ENCODE results near the gene TANC1.

The TANC1 gene

DNA sequence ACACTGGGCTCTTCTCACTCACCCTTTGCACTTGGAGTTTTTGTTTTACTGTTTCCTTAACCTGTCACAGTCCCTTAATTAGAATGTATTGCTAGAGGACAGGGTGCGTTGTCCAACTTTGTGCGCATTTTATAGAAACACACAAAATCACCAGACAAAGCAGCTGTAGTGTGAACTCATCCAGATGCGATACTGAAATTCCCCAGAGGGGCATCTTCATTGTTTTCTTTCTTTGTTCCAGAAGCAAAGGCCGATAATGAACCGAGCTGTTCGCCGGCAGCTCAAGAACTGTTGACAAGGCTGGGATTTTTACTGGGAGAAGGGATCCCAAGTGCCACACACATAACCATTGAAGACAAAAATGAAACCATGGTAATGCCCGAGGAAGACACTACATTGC, 180.5 kb downstream of the TANC1 start:
- no peak for DNase-seq

DNA sequence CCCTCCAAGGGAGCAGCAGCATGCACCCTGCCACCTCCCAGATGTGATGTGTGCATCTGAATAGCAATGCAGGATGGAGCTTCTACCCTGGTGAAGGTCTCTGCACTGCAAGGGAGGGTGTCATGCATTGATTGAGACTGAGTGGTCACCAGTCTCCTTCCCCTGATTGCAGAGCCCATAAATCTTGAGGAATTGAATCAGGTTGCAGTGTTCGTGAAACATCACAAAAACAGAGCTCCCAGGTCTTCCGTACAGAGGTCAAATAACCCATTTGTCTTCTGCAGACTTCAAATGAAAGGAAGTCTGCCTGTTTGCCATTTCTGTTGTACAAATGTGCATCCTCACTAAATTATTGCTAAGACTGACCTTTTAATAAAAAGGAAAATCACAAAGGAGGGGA, 181.3 kb downstream of the TANC1 start:
- DNase-seq: no peak

DNA sequence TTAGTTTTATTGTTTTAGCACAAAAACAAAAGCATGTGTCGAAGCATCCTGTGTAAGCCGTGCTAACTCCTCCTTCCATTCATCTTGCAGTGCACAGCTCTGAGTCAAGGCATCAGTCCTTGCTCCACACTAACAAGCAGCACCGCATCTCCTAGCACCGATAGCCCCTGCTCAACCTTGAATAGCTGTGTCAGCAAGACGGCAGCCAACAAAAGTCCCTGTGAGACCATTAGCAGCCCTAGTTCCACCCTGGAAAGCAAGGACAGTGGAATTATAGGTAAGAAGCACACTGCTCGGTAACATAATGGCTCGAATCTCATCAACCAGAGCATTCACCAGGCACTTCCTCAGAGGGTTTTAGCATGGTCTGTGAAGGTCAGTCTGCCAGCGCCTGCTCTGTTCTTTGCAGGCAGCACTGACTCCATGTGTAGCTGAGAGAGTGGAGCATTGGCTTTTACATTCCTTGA, 181.9 kb downstream of the TANC1 start:
- no peak for DNase-seq

DNA sequence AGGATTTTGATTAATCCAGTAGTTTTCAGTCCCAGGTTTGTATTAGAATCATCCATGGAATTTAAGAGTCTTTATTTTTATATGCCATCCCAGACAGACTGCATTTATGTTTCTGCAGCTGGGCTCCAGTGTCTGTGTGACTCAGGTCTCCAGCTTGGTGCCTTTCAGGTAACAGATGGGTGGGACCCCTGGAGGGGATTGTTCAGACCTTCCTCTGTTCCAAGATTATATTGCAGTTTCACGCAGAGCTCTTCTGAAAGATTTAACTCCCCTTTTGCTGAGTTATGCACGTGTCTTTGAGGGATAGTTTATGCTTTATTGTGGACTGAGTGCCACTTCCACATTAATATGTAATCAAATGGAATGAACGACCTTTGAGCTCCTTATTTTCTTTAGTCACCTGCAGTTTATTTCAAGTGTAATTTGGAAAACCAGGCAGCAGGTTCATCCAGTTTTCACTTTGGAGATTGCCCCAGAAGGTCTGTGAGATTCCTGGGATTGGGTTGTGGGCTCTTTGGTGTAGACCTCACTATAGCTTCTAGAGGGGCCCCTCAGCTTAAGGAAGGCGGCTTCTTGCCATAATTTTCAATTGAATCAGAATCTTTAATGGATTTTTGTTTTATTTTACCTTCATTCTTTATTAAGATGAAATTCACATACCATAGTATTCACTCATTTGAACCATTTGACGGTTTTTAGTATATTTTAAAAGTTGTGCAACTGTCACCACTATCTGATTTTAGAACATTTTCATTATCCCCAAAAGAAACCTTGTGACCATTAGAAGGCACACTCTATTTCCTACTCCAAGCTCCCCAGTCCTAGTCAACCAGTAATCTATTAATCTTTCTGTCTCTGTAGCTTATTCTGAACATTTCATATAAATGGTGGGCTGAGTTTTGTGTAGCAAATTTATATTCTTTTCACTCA, 183.0 kb downstream of the TANC1 start:
- no peak for DNase-seq

DNA sequence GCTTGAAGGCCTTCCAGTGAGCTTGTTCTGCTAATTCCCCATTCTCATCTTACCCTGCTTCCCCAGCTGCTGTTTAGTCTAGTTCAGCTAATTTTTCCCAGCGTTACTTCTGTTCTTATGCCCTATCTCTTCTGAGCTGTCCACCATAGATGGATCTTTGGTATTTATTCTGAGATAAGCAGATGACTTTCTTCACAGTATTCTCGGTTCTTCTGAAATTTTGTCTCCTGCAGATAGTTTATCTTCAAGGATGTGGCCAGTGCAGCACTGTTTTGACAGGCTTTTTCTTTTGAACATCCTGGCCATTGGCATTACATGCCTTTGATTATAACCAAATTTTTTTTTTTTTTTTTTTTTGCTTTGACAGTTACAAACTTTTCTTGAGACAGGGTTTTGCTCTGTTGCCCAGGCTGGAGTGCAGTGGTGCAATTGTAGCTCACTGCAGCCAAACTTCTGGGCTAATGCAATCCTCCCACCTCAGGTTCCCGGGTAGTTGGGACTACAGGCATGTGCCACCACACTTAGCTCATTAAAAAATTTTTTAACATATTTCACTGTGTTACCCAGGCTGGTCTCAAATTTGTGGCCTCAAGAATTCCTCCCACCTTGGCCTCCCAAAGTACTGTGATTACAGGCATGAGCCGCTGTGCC, 183.8 kb downstream of the TANC1 start:
- no peak for DNase-seq

DNA sequence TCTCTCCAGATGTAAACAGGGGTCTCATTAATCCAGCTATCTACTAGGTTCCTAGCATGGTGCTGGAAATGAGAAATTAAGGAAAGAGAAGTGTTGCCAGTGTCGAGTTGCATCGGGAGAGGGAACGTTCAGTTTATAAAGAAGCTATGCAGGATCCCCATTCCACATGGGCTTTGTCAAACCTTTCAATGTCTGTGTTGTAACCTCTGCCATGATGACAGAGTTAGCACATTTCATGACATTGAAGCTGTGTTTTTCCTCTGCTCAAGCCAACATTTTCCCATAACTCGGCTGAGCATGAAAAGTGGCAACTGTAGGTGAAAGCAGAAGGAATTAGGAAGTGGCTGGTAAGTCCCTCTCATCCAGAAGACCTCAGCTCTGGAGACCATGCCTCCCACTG, 184.6 kb downstream of the TANC1 start:
- no peak for DNase-seq

DNA sequence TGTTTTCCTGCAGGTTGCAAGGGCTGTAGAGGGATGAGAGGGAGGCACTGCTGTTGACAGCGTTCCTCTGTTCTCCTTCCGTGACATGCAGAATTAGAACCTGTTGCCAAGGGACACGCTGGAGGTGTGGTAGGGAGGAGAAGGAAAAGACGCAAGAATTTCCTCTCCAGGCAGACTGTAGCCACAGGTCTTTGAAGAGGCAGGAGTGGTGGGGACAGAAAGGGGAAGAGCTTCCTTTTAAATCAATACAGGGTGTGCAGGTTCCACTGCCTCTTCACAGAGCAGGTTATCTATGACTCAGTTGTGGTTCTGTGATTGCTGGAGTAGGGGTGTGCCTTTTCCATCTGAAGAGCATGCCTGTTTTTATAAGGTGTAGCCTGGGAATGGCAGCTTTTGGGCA, 185.0 kb downstream of the TANC1 start:
- DNase-seq: no peak

DNA sequence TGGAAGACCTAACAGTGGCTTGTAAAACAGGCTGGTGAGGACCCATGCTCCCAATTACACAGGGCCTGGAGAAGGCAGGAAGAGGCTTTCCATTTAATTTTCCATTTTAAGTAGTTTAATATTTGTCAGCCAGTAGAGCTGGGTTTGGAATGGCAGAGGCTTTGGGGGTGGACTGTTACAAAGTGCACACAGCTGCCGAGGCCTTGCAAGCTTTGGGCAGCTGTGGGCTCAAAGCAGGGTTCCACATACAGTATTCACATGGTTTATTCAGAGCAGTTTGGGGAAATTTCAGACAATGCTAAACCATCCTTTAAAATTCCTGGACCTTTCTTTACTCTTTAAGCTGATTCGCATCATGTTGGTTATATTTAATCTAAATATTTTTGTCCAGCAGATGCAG, 185.5 kb downstream of the TANC1 start:
- DNase-seq: no peak

DNA sequence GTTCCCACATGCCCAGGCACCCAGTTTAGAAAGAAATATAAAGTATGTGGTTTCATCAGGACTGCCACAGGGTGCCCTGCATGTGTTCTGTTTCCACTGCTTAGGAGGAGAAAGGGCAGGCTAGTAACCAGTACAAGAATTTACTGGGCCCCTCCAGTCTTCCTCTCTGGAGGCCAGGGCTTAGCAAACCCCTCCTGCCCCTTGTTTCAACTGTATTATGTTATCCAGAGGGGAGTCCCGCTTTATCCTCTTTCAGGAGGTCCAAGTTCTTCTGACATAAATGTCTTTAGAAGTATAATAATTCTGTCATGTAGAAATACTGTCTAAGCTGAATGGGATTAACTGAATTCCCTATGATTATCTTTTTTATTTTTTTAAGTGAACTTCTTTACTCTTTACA, 185.9 kb downstream of the TANC1 start:
- no peak for DNase-seq

DNA sequence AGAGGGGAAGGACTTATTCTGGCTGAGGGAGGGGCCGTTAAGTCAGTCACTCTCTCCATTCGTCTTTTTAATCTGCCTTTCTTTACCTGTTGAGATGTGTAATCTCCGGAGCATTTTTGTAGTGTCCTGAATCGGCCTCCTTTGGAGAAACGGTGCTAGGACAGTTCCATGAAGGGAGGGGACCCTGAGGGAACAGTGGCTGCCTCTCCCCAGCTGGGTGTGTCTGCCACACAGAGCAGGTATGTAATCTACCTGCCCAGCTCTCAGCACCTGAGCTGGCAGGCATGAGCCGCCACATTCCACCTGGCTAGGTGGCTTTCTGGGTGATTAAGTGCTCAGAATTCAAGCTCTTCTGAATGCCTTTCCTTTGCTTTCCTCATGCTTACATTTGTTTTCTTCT, 186.9 kb downstream of the TANC1 start:
- DNase-seq: no peak

DNA sequence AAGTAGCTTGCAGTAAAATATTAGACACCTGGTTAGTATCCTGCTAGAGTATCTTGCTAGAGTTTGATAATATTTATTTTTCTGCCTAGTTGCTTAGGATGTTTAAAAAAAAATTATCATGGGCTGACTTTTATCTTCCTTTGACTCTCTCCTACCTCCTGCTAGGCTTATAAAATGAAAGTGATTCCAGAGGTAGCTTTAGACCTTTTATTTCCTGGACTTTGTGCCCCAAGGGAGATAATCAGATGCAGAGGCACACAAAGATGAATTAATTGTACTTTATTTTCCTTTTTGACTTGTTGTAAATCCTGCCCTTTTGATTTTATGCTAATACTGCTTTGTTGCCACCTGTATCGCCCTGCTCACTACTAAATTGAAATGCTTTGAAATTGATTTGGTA, 187.4 kb downstream of the TANC1 start:
- no peak for DNase-seq

DNA sequence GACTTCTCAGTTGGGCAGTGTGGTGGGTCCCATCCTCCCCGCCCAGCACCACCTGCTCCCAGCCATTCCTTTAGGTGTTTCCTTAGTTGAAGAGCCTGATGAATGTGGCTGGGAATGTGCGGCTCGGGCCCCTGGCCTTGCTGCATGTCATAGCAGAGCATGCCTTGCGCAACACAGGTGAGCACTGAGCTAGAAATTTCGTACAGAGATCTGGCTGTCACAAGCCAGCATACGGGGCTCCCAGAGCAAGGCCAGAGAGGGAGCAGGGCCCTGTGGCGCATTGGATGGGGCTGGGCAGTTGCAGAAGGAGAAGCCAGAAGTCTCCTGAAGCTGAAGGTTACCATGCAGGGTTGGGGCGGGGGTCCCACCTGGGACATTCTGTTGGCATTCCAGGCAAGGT, 188.4 kb downstream of the TANC1 start:
- no peak for DNase-seq

DNA sequence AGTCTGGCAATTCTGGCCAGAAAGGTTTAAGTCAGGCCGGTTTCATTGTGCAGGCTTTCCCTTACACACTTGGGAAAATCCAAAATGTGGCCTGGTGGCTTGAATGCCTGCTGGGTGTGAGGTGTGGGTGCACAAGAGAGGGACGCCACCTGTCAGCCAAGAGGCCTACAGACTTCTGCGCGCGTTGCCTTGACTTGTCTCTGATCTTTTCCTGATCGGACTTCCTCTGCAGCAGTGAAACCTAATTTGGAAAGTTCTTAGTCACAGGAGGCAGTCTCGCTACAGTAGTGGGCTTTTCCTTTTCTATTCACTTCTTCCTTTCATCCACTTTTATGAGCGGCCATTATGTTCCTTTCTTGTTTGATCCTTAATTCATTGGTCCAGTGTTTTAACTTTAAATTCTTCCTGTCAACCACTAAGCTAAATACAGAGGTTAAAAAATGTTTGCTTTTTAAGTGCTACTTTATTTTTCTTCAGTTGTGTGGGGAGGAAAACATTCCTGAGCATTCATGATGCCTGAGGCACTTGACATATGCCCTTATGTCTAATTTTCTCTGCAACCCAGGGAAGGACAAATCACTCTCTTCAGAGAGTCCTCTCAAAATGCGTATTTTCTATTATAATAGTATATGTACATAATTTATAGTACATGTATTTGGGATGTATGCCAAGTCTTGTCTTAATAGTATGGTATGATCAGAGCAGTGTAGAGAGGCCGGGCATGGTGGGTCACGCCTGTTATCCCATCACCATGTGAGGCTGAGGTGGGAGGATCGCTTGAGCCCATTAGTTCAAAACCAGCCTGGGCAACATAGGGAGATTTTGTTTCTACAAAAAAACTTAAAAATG, 189.1 kb downstream of the TANC1 start:
- no peak for DNase-seq

DNA sequence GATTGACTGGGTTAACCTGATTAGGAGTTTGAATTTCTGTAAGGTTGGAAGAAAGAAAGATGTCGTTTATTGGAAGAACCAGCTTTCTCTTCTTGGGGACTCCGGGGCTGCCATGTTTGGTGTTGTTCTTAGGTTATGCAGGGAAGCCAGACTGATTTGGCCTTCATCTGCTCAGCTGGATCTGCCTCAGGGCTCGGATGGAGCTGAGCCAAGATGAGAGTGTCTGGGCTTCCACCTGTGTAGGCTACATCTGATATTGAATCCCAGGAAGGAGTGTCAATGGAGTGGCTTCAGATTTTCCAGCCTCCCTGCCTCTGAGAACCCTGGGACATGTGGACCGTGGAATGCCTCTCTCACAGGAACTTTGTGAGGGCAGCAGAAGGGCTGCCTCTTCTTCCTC, 192.0 kb downstream of the TANC1 start:
- no peak for DNase-seq

DNA sequence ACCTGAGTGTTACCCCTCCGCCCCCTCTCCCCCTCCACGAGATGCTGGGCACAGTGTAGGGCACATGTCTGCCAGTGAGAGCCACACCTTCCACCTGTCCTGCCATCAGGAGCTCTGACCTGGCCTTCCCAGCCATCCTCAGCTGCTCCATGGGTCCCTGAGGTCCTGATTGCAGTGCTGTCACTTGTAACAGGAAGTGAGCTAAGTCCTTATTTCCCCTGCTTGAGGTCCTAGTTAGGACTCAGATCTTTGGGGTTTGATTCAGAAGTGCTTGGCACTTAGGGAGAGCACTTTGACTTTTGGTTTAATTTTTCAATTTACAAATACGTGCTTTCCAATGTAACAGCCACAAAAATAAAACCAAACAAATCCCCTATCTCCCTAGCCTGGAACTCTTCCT, 192.5 kb downstream of the TANC1 start:
- no peak for DNase-seq

DNA sequence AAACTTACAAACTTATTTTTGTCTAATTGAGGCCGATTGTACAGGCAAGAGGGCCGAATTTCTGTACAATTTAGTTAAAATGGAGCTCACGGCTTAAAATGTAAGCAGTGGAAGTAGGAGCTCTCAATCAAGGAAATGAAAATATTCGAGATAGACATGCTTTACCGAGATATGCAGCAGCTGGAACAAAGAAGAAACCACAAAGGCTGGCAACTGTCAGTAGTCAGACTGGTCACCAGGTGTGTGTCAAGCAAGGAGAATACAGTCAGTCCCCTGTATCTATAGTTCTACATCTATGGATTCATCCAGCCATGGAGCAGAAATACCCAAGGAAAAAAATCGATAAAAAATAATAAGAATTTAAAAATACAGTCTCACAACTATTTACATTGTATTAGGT, 195.5 kb downstream of the TANC1 start:
- DNase-seq: no peak

DNA sequence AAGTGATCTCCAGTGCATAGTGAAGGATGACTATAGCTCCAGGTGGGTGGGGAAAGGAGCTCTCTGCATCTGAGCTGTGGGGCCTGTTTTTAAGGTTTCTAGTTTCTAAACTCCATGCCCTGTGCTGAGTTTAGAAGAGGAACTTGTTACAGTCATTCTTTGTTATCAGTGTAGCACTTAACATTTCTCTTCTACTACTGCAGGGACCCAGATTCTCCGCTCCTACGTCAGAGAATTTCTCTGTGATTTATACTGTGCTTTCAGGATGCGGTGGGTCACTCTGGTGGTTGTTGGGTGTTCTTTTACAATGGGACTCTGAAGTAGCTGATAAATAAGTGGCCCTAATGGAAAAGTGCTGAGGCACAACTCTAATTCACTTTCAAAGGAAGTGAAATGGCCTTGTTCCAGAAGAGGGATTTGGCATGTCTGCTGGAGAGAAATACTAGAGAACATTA, 196.0 kb downstream of the TANC1 start:
- DNase-seq: no peak

DNA sequence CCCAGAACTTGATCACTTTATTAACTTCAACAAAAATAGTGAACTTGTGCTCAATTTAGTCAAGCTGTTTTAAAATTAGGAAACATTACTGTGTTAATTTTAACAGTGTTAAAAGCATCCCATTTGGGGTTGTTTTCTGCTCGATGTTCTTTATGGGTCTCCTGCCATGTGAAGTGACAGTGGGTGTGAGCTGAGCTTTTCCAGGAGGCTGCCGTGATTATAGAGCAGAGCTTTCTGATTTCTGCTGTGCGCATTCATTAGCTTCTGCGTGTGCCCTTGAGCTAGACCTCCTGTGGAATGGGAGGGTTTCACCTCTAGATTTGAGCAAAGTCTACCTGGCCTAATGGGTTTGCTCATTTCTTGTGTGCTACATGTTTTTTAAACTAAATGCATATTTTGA, 196.6 kb downstream of the TANC1 start:
- no peak for DNase-seq

DNA sequence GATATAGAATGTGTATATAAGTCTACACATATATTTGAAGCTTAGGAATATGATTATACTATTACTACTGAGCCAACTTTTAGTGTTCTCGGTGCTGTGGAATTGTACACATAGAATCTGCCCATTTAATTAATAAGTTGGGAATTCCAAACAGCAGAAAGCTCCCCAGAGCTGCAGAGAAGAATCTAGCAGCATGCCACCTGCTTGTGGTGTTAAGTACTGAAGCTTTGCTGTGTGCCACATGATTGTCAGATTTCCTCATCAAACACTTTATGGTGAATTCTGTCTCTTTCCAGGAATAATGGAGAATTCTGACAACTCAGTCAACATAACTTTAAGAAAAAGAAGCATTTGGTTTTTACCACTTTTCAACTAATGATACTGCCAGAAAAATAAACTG, 200.3 kb downstream of the TANC1 start:
- DNase-seq: no peak

DNA sequence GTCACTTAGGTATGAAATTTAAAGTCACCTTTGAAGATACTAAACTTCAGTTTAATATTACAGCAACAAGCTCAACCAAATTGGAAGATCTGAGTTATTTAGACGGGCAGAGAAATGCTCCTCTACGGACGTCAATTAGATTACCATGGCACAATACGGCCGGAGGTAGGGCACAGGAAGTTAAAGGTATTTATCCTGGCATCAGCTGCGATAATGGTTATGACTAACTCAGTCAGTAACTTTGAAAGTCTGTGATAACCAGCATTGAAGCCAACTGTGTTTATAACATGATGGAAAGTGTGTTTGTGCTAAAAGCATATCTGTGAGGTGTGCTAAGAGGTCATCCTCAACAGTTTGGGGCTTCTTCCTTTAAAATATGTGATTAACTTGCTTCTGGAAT, 200.7 kb downstream of the TANC1 start:
- DNase-seq: no peak

DNA sequence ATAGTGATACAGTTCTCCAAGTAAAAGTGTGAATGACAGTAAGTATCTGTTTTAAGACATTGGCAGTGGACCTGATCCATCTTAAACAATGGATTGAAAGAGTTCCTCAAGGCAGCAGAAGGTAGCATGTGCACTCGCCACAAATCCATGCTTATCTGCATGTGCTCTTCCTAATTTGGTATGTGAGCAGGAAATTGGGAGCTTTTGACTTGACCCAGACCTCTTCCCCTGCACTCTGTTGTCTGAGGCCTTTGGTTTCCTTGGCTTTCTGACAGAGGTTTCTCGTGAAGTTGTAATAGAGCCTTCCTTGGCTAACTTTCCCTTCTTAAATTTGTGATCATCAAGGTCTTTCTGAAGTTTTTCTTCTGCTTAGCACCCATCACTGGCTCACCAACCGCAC, 204.0 kb downstream of the TANC1 start:
- no peak for DNase-seq

DNA sequence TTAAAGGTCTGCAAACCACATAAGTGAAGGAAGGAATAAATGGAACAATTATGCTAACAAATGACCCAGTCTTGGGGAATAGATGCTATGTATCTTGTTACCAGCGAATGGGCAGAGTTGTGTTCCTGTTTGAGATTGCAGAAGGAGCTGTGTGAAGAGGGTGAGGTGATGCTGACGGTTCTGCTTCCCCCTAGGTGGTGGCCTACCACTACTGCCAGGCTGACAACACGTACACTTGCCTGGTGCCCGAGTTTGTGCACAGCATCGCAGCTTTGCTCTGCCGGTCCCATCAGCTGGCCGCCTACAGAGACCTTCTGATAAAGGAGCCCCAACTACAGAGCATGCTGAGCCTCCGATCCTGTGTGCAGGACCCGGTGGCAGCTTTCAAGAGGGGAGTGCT, 206.3 kb downstream of the TANC1 start:
- DNase-seq: no peak

DNA sequence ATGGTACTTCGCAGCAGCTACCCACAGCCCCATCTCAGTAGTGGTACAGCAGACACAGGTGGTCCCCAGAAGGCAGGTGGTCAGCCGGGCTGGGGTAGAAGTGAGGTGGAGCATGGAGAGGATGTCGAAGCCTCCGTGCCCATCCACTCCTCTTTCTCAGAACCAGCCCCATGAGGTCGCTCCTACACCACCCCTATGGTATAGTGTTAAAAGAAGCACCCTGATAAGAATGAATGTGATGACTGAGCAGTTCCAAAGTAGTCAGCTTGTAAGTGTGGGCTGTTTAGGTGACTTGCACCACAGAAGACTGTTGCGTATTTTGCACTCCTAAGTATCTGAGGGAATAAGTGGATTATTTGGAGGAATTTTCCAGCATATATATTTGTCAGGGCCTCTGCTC, 206.7 kb downstream of the TANC1 start:
- DNase-seq: no peak

DNA sequence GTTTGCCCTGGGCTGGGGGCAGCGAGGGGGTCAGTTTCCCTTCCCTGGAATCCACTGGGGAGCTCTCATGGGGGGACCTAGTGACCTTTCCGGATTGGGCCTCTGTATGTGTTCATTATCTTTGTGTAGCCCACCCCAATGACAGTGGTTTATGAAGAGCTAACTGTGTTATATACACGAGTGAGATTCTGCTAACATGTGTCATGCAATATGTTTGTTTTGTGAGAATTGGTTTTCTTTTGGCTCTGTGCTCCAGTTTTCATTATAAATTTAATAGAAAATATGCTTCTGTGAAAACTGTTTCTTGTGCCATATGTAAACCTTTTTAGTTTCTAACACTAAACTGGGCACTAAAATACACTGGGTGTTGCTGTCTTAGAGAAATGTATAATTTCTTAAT, 207.5 kb downstream of the TANC1 start:
- DNase-seq: no peak
